Activated B cell treated with CpG ODN at 0.5 μM for 24 hours (primary cell): ENCODE data around the gene NDUFV3. TPM values are rescaled to one million over a fixed set of nuclear protein-coding genes. Genes with fewer than 3 reads are reported as not detected.
A peak's percentile ranks its signal among the peaks of the same experiment; 100 is the strongest.
"Not testable (repeated sequence)": the region's sequence is repeated elsewhere in the genome, so short reads cannot be mapped to it uniquely, and the experiment has no call there.

Experiments
- ATAC-seq: fragments of 200-7000 bp; cut with Tn5 transposase; one replicate; pipeline ENCODE4 v1.10.0; 2021; ENCODE audit warnings: low read depth, mild to moderate bottlenecking, moderate library complexity
- CTCF ChIA-PET: fragments of 350-600 bp; sonication (Branson Sonifier 250); formaldehyde crosslinking; loops from one replicate; lab custom pipeline; 2021; ENCODE audit warnings: antibody characterized with exemption; lab: Charles Lee
- POLR2A ChIA-PET: fragments of 350-600 bp; sonication (Branson Sonifier 250); formaldehyde crosslinking; loops from one replicate; lab custom pipeline; 2021; ENCODE audit warnings: antibody characterized with exemption; lab: Charles Lee
- DNase-seq: peaks from one replicate; pipeline ENCODE4 v3.0.0; 2022
- H3K27ac Mint-ChIP-seq: one replicate; pipeline ENCODE4 v1.8.0; 2020; ENCODE audit warnings: mixed read lengths
- H3K27me3 Mint-ChIP-seq: one replicate; pipeline ENCODE4 v1.8.0; 2021; ENCODE audit warnings: mixed read lengths
- H3K36me3 Mint-ChIP-seq: one replicate; pipeline ENCODE4 v1.8.0; 2021; ENCODE audit warnings: low read depth, mixed read lengths
- H3K4me1 Mint-ChIP-seq: one replicate; pipeline ENCODE4 v1.8.0; 2021; ENCODE audit warnings: mixed read lengths
- H3K4me3 Mint-ChIP-seq: one replicate; pipeline ENCODE4 v1.8.0; 2020; ENCODE audit warnings: mild to moderate bottlenecking, mixed read lengths
- H3K9me3 Mint-ChIP-seq: one replicate; pipeline ENCODE4 v1.8.0; 2020; ENCODE audit warnings: mixed read lengths
- intact Hi-C: fragments of 100-400 bp; cut with micrococcal nuclease; formaldehyde crosslinking; loops from one replicate; pipeline ENCODE4 v1.15.1; 2024
- total RNA-seq: library from RNA; stranded (reverse); gene quantifications from 2 replicates; pipeline ENCODE4 v1.2.3, GENCODE V29; 2022
- TF ChIP-seq, protein P1 (sequence below): fragments of 200-600 bp; IDR thresholded peaks from one replicate; pipeline ENCODE4 v1.8.0; 2022; ENCODE audit warnings: antibody characterized with exemption, mild to moderate bottlenecking

The NDUFV3 gene
- total RNA-seq, 1 donor from 2014 or later = 27.1 TPM

GRCh38 chr21:42868196-42868595 lies 24.9 kb upstream of the NDUFV3 start:
- POLR2A ChIA-PET = no interaction called here
- intact Hi-C loops = no loop called here
- no peak overlapping the region for H3K27ac Mint-ChIP-seq
- DNase-seq (no peak), ATAC-seq (no peak)
- TF ChIP-seq, protein P1, sequence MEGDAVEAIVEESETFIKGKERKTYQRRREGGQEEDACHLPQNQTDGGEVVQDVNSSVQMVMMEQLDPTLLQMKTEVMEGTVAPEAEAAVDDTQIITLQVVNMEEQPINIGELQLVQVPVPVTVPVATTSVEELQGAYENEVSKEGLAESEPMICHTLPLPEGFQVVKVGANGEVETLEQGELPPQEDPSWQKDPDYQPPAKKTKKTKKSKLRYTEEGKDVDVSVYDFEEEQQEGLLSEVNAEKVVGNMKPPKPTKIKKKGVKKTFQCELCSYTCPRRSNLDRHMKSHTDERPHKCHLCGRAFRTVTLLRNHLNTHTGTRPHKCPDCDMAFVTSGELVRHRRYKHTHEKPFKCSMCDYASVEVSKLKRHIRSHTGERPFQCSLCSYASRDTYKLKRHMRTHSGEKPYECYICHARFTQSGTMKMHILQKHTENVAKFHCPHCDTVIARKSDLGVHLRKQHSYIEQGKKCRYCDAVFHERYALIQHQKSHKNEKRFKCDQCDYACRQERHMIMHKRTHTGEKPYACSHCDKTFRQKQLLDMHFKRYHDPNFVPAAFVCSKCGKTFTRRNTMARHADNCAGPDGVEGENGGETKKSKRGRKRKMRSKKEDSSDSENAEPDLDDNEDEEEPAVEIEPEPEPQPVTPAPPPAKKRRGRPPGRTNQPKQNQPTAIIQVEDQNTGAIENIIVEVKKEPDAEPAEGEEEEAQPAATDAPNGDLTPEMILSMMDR = no peak
- peaks cover 2% of the 10 kb centered on the region for H3K4me1 Mint-ChIP-seq
- H3K27me3 Mint-ChIP-seq = no peaks in the 10 kb centered on the region
- H3K9me3 Mint-ChIP-seq = no peaks in the 10 kb centered on the region
- CTCF ChIA-PET = no interaction called here
- no peak overlapping the region for H3K4me3 Mint-ChIP-seq
- peaks cover 92% of the 10 kb centered on the region for H3K36me3 Mint-ChIP-seq

GRCh38 chr21:42873096-42873495 lies 20.0 kb upstream of the NDUFV3 start:
- no peak for ATAC-seq
- intact Hi-C loops = no loop called here
- no peaks in the 10 kb centered on the region for H3K9me3 Mint-ChIP-seq
- no peak overlapping the region for H3K4me3 Mint-ChIP-seq
- TF ChIP-seq, protein P1 = no peak
- ChIA-PET POLR2A (interaction anchor here (0.7 kb wide), 1 partner anchor 21 kb away, joined by 4 read pairs; no protein-coding TSS in a partner anchor), CTCF (no interaction called here)
- H3K27me3 Mint-ChIP-seq = no peaks in the 10 kb centered on the region
- H3K36me3 Mint-ChIP-seq = peaks cover 81% of the 10 kb centered on the region
- no peak for DNase-seq
- H3K4me1 Mint-ChIP-seq = peaks cover 2% of the 10 kb centered on the region
- no peak overlapping the region for H3K27ac Mint-ChIP-seq

- DNase-seq, H3K27ac Mint-ChIP-seq, H3K4me3 Mint-ChIP-seq, ATAC-seq, H3K9me3 Mint-ChIP-seq, intact Hi-C loops, H3K27me3 Mint-ChIP-seq, CTCF ChIA-PET: not testable (repeated sequence)
- peaks cover 64% of the 10 kb centered on the region for H3K36me3 Mint-ChIP-seq
- peaks cover 23% of the 10 kb centered on the region for H3K4me1 Mint-ChIP-seq
- POLR2A ChIA-PET = interaction anchor here (1.3 kb wide), 1 partner anchor 17 kb away, joined by 3 read pairs; the partner anchor contains the start of gene NDUFV3
Observed at GRCh38 chr21:42875811-42876210, 17.3 kb upstream of the NDUFV3 start.

- peak; percentile 3 for ATAC-seq
- no peaks in the 10 kb centered on the region for H3K9me3 Mint-ChIP-seq
- no peak for DNase-seq
- ChIA-PET CTCF (no interaction called here), POLR2A (interaction anchor here (0.6 to 2.8 kb wide), 3 partner anchors 12 to 51 kb away, joined by 3 to 39 read pairs (median 3); partner anchors contain the start of gene NDUFV3)
- peaks cover 23% of the 10 kb centered on the region for H3K4me1 Mint-ChIP-seq
- H3K4me3 Mint-ChIP-seq = peak overlapping the region; percentile 91
- TF ChIP-seq, protein P1 = no peak
- peak overlapping the region; percentile 95 for H3K27ac Mint-ChIP-seq
- H3K27me3 Mint-ChIP-seq = no peaks in the 10 kb centered on the region
- H3K36me3 Mint-ChIP-seq = peaks cover 38% of the 10 kb centered on the region
- intact Hi-C loops = loop anchor here (2.0 kb wide), 1 partner anchor 38 kb away; no protein-coding TSS in a partner anchor
Observed at GRCh38 chr21:42878678-42878992, 14.5 kb upstream of the NDUFV3 start.

DNA sequence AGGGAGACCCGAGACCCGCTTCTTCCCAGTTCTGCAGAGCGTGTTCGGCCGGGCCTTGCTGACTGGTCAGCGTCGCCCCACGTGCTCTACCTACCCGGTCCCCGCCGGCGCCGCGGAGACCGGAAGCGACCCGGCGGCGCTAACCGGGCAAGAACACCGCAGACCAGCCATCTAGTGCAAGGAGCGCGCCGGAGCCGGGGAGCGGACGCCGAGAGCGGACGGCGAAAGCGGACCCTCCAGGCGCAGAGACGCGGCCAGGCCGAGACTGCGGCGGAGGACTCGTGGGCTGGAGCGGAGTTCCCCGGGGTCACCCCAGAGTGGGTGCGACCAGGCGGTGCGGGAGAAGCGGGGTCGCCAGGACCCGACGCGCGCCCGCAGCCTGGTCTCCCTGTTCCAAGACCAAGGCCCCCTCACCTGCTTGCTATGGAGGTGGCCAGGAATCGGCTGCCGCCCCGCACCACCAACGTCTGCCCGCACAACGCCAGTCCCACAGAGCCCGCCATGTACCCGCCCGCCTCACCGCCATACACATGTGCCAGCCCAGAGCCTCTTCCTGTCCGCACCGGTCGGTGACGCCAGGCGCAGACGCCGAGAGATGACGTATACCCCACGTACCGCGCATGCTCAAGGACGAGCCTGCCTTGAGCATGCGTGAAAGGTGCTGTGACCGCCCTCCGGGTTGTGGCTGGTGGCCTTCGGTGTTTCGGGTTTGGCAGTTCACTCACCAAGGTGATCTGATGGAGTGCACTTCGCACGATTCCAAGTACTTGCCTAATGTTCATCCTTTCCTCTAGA lies 13.9 kb upstream of the NDUFV3 start, which contains the start of gene WDR4:
WDR4 (minus strand) TSS at position 547 of the 795 bp plus-strand sequence; CDS start at position 503, 44 bp downstream.
- DNase-seq = peak; percentile 99
- Mint-ChIP-seq H3K9me3 (no peaks in the 10 kb centered on the region), H3K27me3 (no peaks in the 10 kb centered on the region), H3K27ac (peak within 1 kb of the TSS; percentile 95), H3K4me1 (peaks cover 23% of the 10 kb centered on the region), H3K36me3 (peaks cover 33% of the 10 kb centered on the region), H3K4me3 (peak within 1 kb of the TSS; percentile 91)
- intact Hi-C loops = loop anchor here (1.0 to 2.0 kb wide), 4 partner anchors 14 to 95 kb away; partner anchors contain the start of genes NDUFV3 and PKNOX1
- ATAC-seq = peak; percentile 88
- TF ChIP-seq, protein P1 = no peak
- ChIA-PET CTCF (no interaction called here), POLR2A (interaction anchor here (0.5 to 2.8 kb wide), 4 partner anchors 9 to 51 kb away, joined by 3 to 39 read pairs (median 3); partner anchors contain the start of gene NDUFV3)
